B cell (primary cell): ENCODE results near the gene LONP1. TPM values are rescaled to one million over a fixed set of nuclear protein-coding genes. Genes with fewer than 3 reads are reported as not detected.

ENCODE experiments used
- ATAC-seq: fragments of 200-7000 bp; cut with Tn5 transposase; one replicate; pipeline ENCODE4 v1.10.0; 2021; ENCODE audit warnings: low read depth, mild to moderate bottlenecking, moderate number of reproducible peaks, moderate library complexity
- CTCF ChIA-PET: fragments of 350-600 bp; sonication (Branson Sonifier 250); formaldehyde crosslinking; loops from one replicate; lab custom pipeline; 2021; ENCODE audit warnings: antibody characterized with exemption, inconsistent platforms; lab: Charles Lee
- POLR2A ChIA-PET: fragments of 350-600 bp; sonication (Branson Sonifier 250); formaldehyde crosslinking; loops from one replicate; lab custom pipeline; 2021; ENCODE audit warnings: antibody characterized with exemption; lab: Charles Lee
- DNase-seq: peaks from one replicate; pipeline ENCODE4 v3.0.0; 2013
- H2AFZ ChIP-seq: 2 replicates; pipeline ENCODE4 v1.6.1; 2012; ENCODE audit warnings: mild to moderate bottlenecking, low read depth, low read length; ENCODE audit not compliant: insufficient read depth, poor library complexity, severe bottlenecking
- H3K27ac ChIP-seq, 2 donors: 1 replicate in 1 of 2; 2 replicates in 1 of 2; pipeline ENCODE4 v1.5.1; 2012 to 2013; ENCODE audit warnings: low read length in 2 of 2, mild to moderate bottlenecking in 2 of 2, moderate library complexity in 1 of 2
- H3K27me3 ChIP-seq, 4 experiments: fragments of 200-600 bp in 1 of 4; sonication (generic) in 1 of 4; replicated peaks in 1 of 4; 1 replicate in 2 of 4; 2 replicates in 2 of 4; pipeline versions ENCODE4 v1.6.1 to v1.7.0; 2013 to 2016; ENCODE audit warnings: low read length in 3 of 4, mild to moderate bottlenecking in 2 of 4, mixed read lengths in 1 of 4, moderate library complexity in 1 of 4; ENCODE audit not compliant: insufficient read depth in 4 of 4, control insufficient read depth in 3 of 4; ENCODE audit errors: control extremely low read depth in 1 of 4
- H3K36me3 ChIP-seq, 2 experiments: replicated peaks in 1 of 2; 1 replicate in 1 of 2; 2 replicates in 1 of 2; pipeline versions ENCODE4 v1.6.1 to v1.7.1; 2013; ENCODE audit warnings: low read length in 1 of 2; ENCODE audit not compliant: insufficient read depth in 2 of 2, control insufficient read depth in 1 of 2; ENCODE audit errors: control extremely low read depth in 1 of 2, extremely low read depth in 1 of 2
- H3K4me1 ChIP-seq, 2 donors: fragments of 200-600 bp in 1 of 2; sonication (generic) in 1 of 2; 1 replicate in 1 of 2; 2 replicates in 1 of 2; pipeline versions ENCODE4 v1.5.1 to v1.6.1; 2013 to 2017; ENCODE audit warnings: low read length in 2 of 2; ENCODE audit not compliant: control insufficient read depth in 2 of 2, insufficient read depth in 2 of 2
- H3K4me2 ChIP-seq: replicated peaks from 2 replicates; pipeline ENCODE3; 2012; ENCODE audit warnings: mild to moderate bottlenecking, low read depth, low read length; ENCODE audit not compliant: poor library complexity, severe bottlenecking
- H3K4me3 ChIP-seq, 5 experiments: fragments of 200-600 bp in 1 of 5; sonication (generic) in 1 of 5; 1 replicate in 3 of 5; 2 replicates in 2 of 5; pipeline versions ENCODE4 v1.5.1 to v1.7.0; 2011 to 2016; ENCODE audit warnings: low read length in 4 of 5, mild to moderate bottlenecking in 4 of 5, low read depth in 2 of 5, control low read depth in 1 of 5, moderate library complexity in 1 of 5; ENCODE audit not compliant: insufficient read depth in 1 of 5; ENCODE audit errors: control extremely low read depth in 1 of 5, extremely low read depth in 1 of 5
- H3K79me2 ChIP-seq: fragments of 200-600 bp; sonication (generic); one replicate; pipeline ENCODE4 v1.6.0; 2016; ENCODE audit warnings: low read length; ENCODE audit not compliant: control insufficient read depth, insufficient read depth
- H3K9ac ChIP-seq: fragments of 200-600 bp; sonication (generic); 2 replicates; pipeline ENCODE4 v1.6.1; 2017; ENCODE audit warnings: mild to moderate bottlenecking, low read length, moderate library complexity
- H3K9me3 ChIP-seq, 3 donors: one replicate each; pipeline versions ENCODE4 v1.6.1 to v1.7.1; 2013; ENCODE audit warnings: low read length in 2 of 3; ENCODE audit not compliant: control insufficient read depth in 2 of 3, insufficient read depth in 1 of 3; ENCODE audit errors: control extremely low read depth in 1 of 3
- H4K20me1 ChIP-seq: 2 replicates; pipeline ENCODE4 v1.6.0; 2012; ENCODE audit warnings: mild to moderate bottlenecking, low read length; ENCODE audit not compliant: insufficient read depth, control insufficient read depth, poor library complexity, severe bottlenecking
- H3K27ac Mint-ChIP-seq: one replicate; pipeline ENCODE4 v1.8.0; 2021; ENCODE audit warnings: mixed read lengths
- H3K27me3 Mint-ChIP-seq: one replicate; pipeline ENCODE4 v1.8.0; 2021; ENCODE audit warnings: mixed read lengths
- H3K4me1 Mint-ChIP-seq: one replicate; pipeline ENCODE4 v1.8.0; 2021; ENCODE audit warnings: mixed read lengths
- H3K4me3 Mint-ChIP-seq: one replicate; pipeline ENCODE4 v1.8.0; 2021; ENCODE audit warnings: mixed read lengths
- H3K9me3 Mint-ChIP-seq: one replicate; pipeline ENCODE4 v1.8.0; 2022; ENCODE audit warnings: mixed read lengths; ENCODE audit not compliant: insufficient read depth
- EZH2 ChIP-seq: IDR thresholded peaks from 2 replicates; pipeline ENCODE4 v1.6.1; 2012; ENCODE audit warnings: borderline replicate concordance, low read depth, mild to moderate bottlenecking, moderate library complexity, low read length; ENCODE audit not compliant: insufficient read depth, poor library complexity, severe bottlenecking
- WGBS: methylation state at CpG from one replicate; pipeline ENCODE4 v1.1.5; 2013; ENCODE audit warnings: missing lambda C conversion rate; ENCODE audit not compliant: insufficient coverage; 5-methylcytosine and 5-hydroxymethylcytosine counted together
- intact Hi-C: fragments of 100-400 bp; cut with micrococcal nuclease; formaldehyde crosslinking; loops from one replicate; pipeline ENCODE4 v1.10.0; 2022
- polyA plus RNA-seq: library from polyadenylated mRNA; depleted of rRNA; stranded (reverse); fragments of >200 nt; gene quantifications from 2 replicates; pipeline ENCODE4 v1.2.3, GENCODE V29; 2012
- total RNA-seq, 2 donors: library from RNA; stranded (reverse); fragments of 120-200 nt in 1 of 2; gene quantifications; 1 replicate in 1 of 2; 2 replicates in 1 of 2; pipeline versions ENCODE4 v1.2.3 to v1.2.4, GENCODE V29; 2013 to 2022
- TF ChIP-seq, protein P1 (sequence below): fragments of 200-600 bp; IDR thresholded peaks from one replicate; pipeline ENCODE4 v1.8.0; 2022; ENCODE audit warnings: antibody characterized with exemption, mild to moderate bottlenecking

The LONP1 gene
- total and polyA plus RNA-seq, 2 donors (not counting 1 experiment from before 2014, with no cell fraction given) = 60.1 to 67.2 TPM

DNA sequence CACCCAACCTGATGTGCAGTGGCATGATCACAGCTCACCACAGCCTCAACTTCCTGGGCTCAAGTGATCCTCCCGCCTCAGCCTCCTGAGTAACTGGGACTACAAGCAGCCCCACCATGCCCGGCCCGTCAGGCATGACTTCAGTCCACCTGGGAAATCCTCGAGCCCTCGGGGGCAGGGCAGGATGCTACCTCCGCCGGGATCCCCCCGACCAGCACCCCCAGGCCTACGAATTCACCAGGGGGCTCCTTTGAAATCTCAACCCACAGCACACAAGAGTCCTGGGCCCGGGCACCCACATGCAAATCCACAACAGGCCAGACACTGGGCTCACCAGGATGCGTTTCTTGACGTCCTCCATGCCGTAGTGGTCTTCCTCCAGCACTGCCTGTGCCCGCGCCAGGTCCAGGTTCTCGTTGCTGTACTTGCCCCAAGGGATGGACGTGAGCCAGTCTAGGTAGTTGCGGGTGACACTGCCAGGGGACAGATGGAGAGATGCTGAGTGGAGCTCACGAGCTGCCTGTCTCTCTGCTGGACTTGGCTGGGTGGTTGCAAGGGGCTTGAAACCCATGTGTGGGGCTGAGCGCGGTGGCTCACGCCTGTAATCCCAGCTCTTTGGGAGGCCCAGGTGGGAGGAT lies 19.4 kb downstream of the LONP1 start:
- CTCF ChIA-PET = no interaction called here
- peaks cover 0 to 2% (median 0%) of the 10 kb centered on the region in 3 donors for H3K9me3 ChIP-seq

More for the DNA sequence above, 19.4 kb downstream of the LONP1 start:
- peaks cover 4% of the 10 kb centered on the region for H3K4me1 Mint-ChIP-seq
- no peaks in the 10 kb centered on the region for H3K9me3 Mint-ChIP-seq
- H4K20me1 ChIP-seq = peaks cover 46% of the 10 kb centered on the region
- peaks cover 14% of the 10 kb centered on the region for H3K79me2 ChIP-seq
- no peak overlapping the region for H3K27ac ChIP-seq
- TF ChIP-seq EZH2 = no peak
- TF ChIP-seq, protein P1, sequence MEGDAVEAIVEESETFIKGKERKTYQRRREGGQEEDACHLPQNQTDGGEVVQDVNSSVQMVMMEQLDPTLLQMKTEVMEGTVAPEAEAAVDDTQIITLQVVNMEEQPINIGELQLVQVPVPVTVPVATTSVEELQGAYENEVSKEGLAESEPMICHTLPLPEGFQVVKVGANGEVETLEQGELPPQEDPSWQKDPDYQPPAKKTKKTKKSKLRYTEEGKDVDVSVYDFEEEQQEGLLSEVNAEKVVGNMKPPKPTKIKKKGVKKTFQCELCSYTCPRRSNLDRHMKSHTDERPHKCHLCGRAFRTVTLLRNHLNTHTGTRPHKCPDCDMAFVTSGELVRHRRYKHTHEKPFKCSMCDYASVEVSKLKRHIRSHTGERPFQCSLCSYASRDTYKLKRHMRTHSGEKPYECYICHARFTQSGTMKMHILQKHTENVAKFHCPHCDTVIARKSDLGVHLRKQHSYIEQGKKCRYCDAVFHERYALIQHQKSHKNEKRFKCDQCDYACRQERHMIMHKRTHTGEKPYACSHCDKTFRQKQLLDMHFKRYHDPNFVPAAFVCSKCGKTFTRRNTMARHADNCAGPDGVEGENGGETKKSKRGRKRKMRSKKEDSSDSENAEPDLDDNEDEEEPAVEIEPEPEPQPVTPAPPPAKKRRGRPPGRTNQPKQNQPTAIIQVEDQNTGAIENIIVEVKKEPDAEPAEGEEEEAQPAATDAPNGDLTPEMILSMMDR = no peak
- H3K27me3 ChIP-seq = no peaks in the 10 kb centered on the region
- POLR2A ChIA-PET = no interaction called here
- H3K27me3 Mint-ChIP-seq = no peaks in the 10 kb centered on the region
- no peaks in the 10 kb centered on the region for H3K4me1 ChIP-seq
- H3K36me3 ChIP-seq = peaks cover 0 to 57% of the 10 kb centered on the region in 2 experiments
- H3K4me3 ChIP-seq = no peak overlapping the region
- WGBS = 96% methylated on average over 22 of the region's 22 CpGs
- no peak overlapping the region for H3K27ac Mint-ChIP-seq
- ATAC-seq (no peak), DNase-seq (peak; percentile 16)
- H3K9ac ChIP-seq = no peak overlapping the region
- intact Hi-C loops = no loop called here
- no peak overlapping the region for H3K4me3 Mint-ChIP-seq
- H3K4me2 ChIP-seq = no peak overlapping the region
- H2AFZ ChIP-seq = no peak overlapping the region
